H1 (cell line): ENCODE data around the gene ARHGEF4. TPM values are rescaled to one million over a fixed set of nuclear protein-coding genes. Genes with fewer than 3 reads are reported as not detected.

Experiments used
- ASH2L ChIP-seq: fragments of 200-600, 300-600 bp; sonication (generic); IDR thresholded peaks from one replicate; pipeline ENCODE4 v1.7.1; 2017; ENCODE audit warnings: low read length
- ATF2 ChIP-seq: IDR thresholded peaks from 2 replicates; pipeline ENCODE4 v1.6.1; 2012; ENCODE audit warnings: low read length, inconsistent platforms
- BACH1 ChIP-seq: IDR thresholded peaks from 2 replicates; pipeline ENCODE4 v1.6.1; 2012; ENCODE audit warnings: low read length, improper control_type of control experiment
- CBX5 ChIP-seq: fragments of 300-800, 300-1000 bp; sonication (generic); IDR thresholded peaks from 2 replicates; pipeline ENCODE4 v1.7.1; 2016; ENCODE audit warnings: antibody characterized with exemption, low read length, low read depth
- CEBPB ChIP-seq: IDR thresholded peaks from 2 replicates; pipeline ENCODE4 v1.6.1; 2012; ENCODE audit warnings: low read depth, low read length
- CHD2 ChIP-seq: IDR thresholded peaks from 2 replicates; pipeline ENCODE4 v1.6.1; 2012; ENCODE audit warnings: low read length, improper control_type of control experiment
- CREB1 ChIP-seq: IDR thresholded peaks from 2 replicates; pipeline ENCODE4 v1.6.1; 2012; ENCODE audit warnings: inconsistent platforms
- E2F6 ChIP-seq: IDR thresholded peaks from 2 replicates; pipeline ENCODE4 v1.6.1; 2012; ENCODE audit warnings: inconsistent platforms
- EGR1 ChIP-seq: IDR thresholded peaks from 2 replicates; pipeline ENCODE4 v1.6.1; 2011; ENCODE audit warnings: low read depth, low read length, borderline replicate concordance
- GTF2F1 ChIP-seq: IDR thresholded peaks from 2 replicates; pipeline ENCODE4 v1.6.1; 2012; ENCODE audit warnings: low read depth, low read length, improper control_type of control experiment, borderline replicate concordance
- JUN ChIP-seq: IDR thresholded peaks from 2 replicates; pipeline ENCODE4 v1.6.1; 2011; ENCODE audit warnings: low read depth, mild to moderate bottlenecking, improper control_type of control experiment, low read length
- JUND ChIP-seq: IDR thresholded peaks from 2 replicates; pipeline ENCODE4 v1.6.1; 2011; ENCODE audit warnings: mild to moderate bottlenecking, improper control_type of control experiment, low read length
- KDM4A ChIP-seq: IDR thresholded peaks from one replicate; pipeline ENCODE4 v1.7.1; 2012; ENCODE audit warnings: low read depth, mild to moderate bottlenecking, moderate library complexity, low read length, inconsistent platforms; ENCODE audit not compliant: severe bottlenecking
- POLR2A ChIP-seq, 2 experiments: IDR thresholded peaks; 1 replicate in 1 of 2; 2 replicates in 1 of 2; pipeline ENCODE4 v1.6.1; 2011; ENCODE audit warnings: low read depth in 2 of 2, low read length in 2 of 2, mild to moderate bottlenecking in 2 of 2; ENCODE audit errors: control extremely low read depth in 1 of 2
- RAD21 ChIP-seq, 2 experiments: IDR thresholded peaks in 1 of 2; conservative IDR thresholded peaks in 1 of 2; 2 replicates each; pipeline ENCODE4 v1.6.1; 2011; ENCODE audit warnings: low read depth in 2 of 2, low read length in 2 of 2, improper control_type of control experiment in 1 of 2, inconsistent platforms in 1 of 2, mild to moderate bottlenecking in 1 of 2, moderate library complexity in 1 of 2
- RNF2 ChIP-seq: fragments of 200-900, 300-1000 bp; sonication (generic); IDR thresholded peaks from 2 replicates; pipeline ENCODE4 v1.7.1; 2016; ENCODE audit warnings: borderline replicate concordance, low read depth, mild to moderate bottlenecking, antibody characterized with exemption, low read length; ENCODE audit not compliant: poor library complexity, severe bottlenecking; ENCODE audit errors: missing control alignments
- SIN3A ChIP-seq, 2 experiments: IDR thresholded peaks in 1 of 2; conservative IDR thresholded peaks in 1 of 2; 2 replicates each; pipeline ENCODE4 v1.6.1; 2011 to 2012; ENCODE audit warnings: low read length in 2 of 2, improper control_type of control experiment in 1 of 2, low read depth in 1 of 2, mild to moderate bottlenecking in 1 of 2
- SRF ChIP-seq: IDR thresholded peaks from 2 replicates; pipeline ENCODE4 v1.6.1; 2011; ENCODE audit warnings: mild to moderate bottlenecking, low read depth, low read length, moderate library complexity
- TAF7 ChIP-seq: optimal IDR thresholded peaks from 2 replicates; pipeline ENCODE3; 2011; ENCODE audit warnings: low read depth, mild to moderate bottlenecking, inconsistent platforms, low read length, moderate library complexity, borderline replicate concordance
- TCF12 ChIP-seq: IDR thresholded peaks from 2 replicates; pipeline ENCODE4 v1.6.1; 2011; ENCODE audit warnings: low read depth, mild to moderate bottlenecking, low read length
- YY1 ChIP-seq: IDR thresholded peaks from 2 replicates; pipeline ENCODE4 v1.6.1; 2011; ENCODE audit warnings: low read depth, mild to moderate bottlenecking, low read length
- ZNF274 ChIP-seq: IDR thresholded peaks from 2 replicates; pipeline ENCODE4 v1.7.0; 2012; ENCODE audit warnings: low read length, borderline replicate concordance; ENCODE audit errors: extremely low read depth
- polyA plus RNA-seq, 7 experiments: library from polyadenylated mRNA; depleted of rRNA in 3 of 7; stranded (reverse) in 5 of 7; unstranded in 2 of 7; fragments of >200 nt in 5 of 7; fragments of 200-250 nt in 2 of 7; gene quantifications; 1 replicate in 5 of 7; 2 replicates in 1 of 7; 4 replicates in 1 of 7; pipeline versions ENCODE4 v1.2.1 to v1.2.3, GENCODE V29; 2011 to 2013; ENCODE audit warnings: missing spikeins in 2 of 7, mixed read lengths in 2 of 7
- total RNA-seq: library from RNA; stranded (reverse); fragmentation: NEBNext Ultra II Directional; extraction: Animal tissue kit (Norgen Biotek cat#: 25700); gene quantifications from 2 replicates; pipeline ENCODE4 v1.2.1, GENCODE V29; 2021

ARHGEF4 gene
- total and polyA plus RNA-seq, 2 of the 8 experiments (the other 6 are each of a cell fraction or from before 2014, with no cell fraction given) = 10.6 to 14.6 TPM

GRCh38 chr2:130963849-130964793 lies 127.4 kb downstream of the ARHGEF4 start (continued):
- TF ChIP-seq YY1 = no peak
- TF ChIP-seq E2F6 = peak; percentile 12; the same call in 1 of the 2 replicates
- peak; percentile 84 for TF ChIP-seq CEBPB
- TF ChIP-seq JUN = no peak
- no peak for TF ChIP-seq TAF7
- no peak for TF ChIP-seq POLR2A (IDR thresholded peaks at IDR 0.05; ENCODE audit: control extremely low read depth in 1 of 2, low read depth in 2 of 2, low read length in 2 of 2)
- no peak for TF ChIP-seq JUND
- no peak for TF ChIP-seq SRF
- TF ChIP-seq KDM4A = peak; percentile 80
- no peak for TF ChIP-seq GTF2F1
- TF ChIP-seq CBX5 = no peak
- no peak for TF ChIP-seq ZNF274
- no peak for TF ChIP-seq ATF2
- TF ChIP-seq CHD2 = no peak
- no peak for TF ChIP-seq RNF2
- 0 out of 2 replicates have a peak, but pooled peaks have one; percentile 20 for TF ChIP-seq CREB1
- TF ChIP-seq SIN3A (conservative IDR thresholded peaks at IDR 0.05 in 1 of 2, IDR thresholded peaks at IDR 0.05 in 1 of 2; ENCODE audit: low read depth in 1 of 2, low read length in 2 of 2) = no peak
- TF ChIP-seq TCF12 = peak; percentile 80
- TF ChIP-seq EGR1 = no peak
- TF ChIP-seq ASH2L = no peak
- TF ChIP-seq RAD21 (IDR thresholded peaks at IDR 0.05 in 1 of 2, conservative IDR thresholded peaks at IDR 0.05 in 1 of 2; ENCODE audit: low read depth in 2 of 2, low read length in 2 of 2) = peak; percentile 59 to 67; a peak in 3 of 4 replicates
- TF ChIP-seq BACH1 = no peak
